Nephron (organoid): Measurements from ENCODE around the gene ACTL7B.
"Not testable (repeated sequence)": the region's sequence is repeated elsewhere in the genome, so short reads cannot be mapped to it uniquely, and the experiment has no call there.

Experiments used
- H3K27ac Mint-ChIP-seq, 3 experiments: 2 replicates each; pipeline ENCODE4 v1.8.0; 2020; ENCODE audit warnings: mixed read lengths in 3 of 3, mild to moderate bottlenecking in 2 of 3, moderate library complexity in 1 of 3
- H3K27me3 Mint-ChIP-seq: 2 replicates; pipeline ENCODE4 v1.8.0; 2021; ENCODE audit warnings: low read depth, mild to moderate bottlenecking, moderate library complexity, mixed read lengths
- H3K36me3 Mint-ChIP-seq: 2 replicates; pipeline ENCODE4 v1.8.0; 2020; ENCODE audit warnings: low read depth, mixed read lengths
- H3K4me1 Mint-ChIP-seq: 2 replicates; pipeline ENCODE4 v1.8.0; 2020; ENCODE audit warnings: mixed read lengths
- H3K4me3 Mint-ChIP-seq, 3 experiments: 2 replicates each; pipeline ENCODE4 v1.8.0; 2020; ENCODE audit warnings: mild to moderate bottlenecking in 3 of 3, mixed read lengths in 3 of 3, moderate library complexity in 2 of 3
- H3K9me3 Mint-ChIP-seq: 2 replicates; pipeline ENCODE4 v1.8.0; 2020; ENCODE audit warnings: mixed read lengths
- TF ChIP-seq, protein P1 (sequence below), 3 experiments: fragments of 200-600 bp; sonication (generic); IDR thresholded peaks; one replicate each; pipeline ENCODE4 v1.5.0; 2021; ENCODE audit warnings: antibody characterized with exemption in 3 of 3; ENCODE audit not compliant: unreplicated experiment in 3 of 3

The ACTL7B gene

DNA sequence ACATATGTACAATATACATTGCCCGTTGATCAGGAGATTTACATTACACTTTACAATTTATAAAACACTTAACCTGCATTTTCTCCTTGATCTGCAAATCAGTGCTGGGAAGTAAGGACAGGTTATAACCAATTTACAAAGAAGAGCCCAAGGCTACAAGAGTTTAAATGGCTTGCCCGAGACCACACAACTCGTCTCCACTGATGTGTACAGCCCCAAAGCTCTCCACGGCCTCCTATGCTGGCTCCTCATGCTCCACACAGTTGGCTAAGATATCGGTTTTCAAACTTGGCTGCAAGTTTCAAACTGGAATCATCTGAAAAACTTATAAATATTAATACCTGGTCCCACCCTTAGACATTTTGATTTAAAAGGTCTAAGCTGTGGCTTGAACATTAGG lies 10.3 kb downstream of the ACTL7B start:
- Mint-ChIP-seq H3K36me3 (no peaks in the 10 kb centered on the region), H3K27ac (peak overlapping the region in 1 of 3 experiments; percentile 19), H3K9me3 (no peaks in the 10 kb centered on the region), H3K27me3 (peaks cover 4% of the 10 kb centered on the region), H3K4me3 (no peak overlapping the region), H3K4me1 (peaks cover 22% of the 10 kb centered on the region)
- TF ChIP-seq, protein P1, sequence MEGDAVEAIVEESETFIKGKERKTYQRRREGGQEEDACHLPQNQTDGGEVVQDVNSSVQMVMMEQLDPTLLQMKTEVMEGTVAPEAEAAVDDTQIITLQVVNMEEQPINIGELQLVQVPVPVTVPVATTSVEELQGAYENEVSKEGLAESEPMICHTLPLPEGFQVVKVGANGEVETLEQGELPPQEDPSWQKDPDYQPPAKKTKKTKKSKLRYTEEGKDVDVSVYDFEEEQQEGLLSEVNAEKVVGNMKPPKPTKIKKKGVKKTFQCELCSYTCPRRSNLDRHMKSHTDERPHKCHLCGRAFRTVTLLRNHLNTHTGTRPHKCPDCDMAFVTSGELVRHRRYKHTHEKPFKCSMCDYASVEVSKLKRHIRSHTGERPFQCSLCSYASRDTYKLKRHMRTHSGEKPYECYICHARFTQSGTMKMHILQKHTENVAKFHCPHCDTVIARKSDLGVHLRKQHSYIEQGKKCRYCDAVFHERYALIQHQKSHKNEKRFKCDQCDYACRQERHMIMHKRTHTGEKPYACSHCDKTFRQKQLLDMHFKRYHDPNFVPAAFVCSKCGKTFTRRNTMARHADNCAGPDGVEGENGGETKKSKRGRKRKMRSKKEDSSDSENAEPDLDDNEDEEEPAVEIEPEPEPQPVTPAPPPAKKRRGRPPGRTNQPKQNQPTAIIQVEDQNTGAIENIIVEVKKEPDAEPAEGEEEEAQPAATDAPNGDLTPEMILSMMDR (IDR thresholded peaks at IDR 0.05; ENCODE audit: unreplicated experiment in 3 of 3), result no peak

DNA sequence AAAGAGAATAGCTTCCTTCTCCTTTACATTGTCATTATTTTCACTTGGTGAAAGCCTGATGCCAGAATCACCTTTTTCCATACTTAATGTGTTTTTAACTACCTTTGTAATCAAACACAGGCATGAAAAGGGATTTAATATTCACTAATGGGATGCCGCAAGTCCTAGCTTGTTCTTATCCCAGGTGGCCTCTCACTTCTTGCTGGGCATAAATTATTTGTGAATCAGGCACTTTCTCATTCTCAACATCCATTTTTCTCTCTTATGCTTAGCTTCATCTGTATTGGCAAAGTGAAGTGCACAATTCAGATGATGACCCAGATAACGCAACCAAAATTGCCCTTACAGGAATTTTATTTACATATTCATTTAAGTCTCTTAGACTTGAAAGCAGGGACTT lies 10.9 kb downstream of the ACTL7B start:
- peaks cover 22% of the 10 kb centered on the region for H3K4me1 Mint-ChIP-seq
- no peaks in the 10 kb centered on the region for H3K9me3 Mint-ChIP-seq
- H3K27ac Mint-ChIP-seq, result peak overlapping the region in 1 of 3 experiments; percentile 19
- no peaks in the 10 kb centered on the region for H3K36me3 Mint-ChIP-seq
- TF ChIP-seq, protein P1 (IDR thresholded peaks at IDR 0.05; ENCODE audit: unreplicated experiment in 3 of 3), result no peak
- no peak overlapping the region for H3K4me3 Mint-ChIP-seq
- peaks cover 4% of the 10 kb centered on the region for H3K27me3 Mint-ChIP-seq

DNA sequence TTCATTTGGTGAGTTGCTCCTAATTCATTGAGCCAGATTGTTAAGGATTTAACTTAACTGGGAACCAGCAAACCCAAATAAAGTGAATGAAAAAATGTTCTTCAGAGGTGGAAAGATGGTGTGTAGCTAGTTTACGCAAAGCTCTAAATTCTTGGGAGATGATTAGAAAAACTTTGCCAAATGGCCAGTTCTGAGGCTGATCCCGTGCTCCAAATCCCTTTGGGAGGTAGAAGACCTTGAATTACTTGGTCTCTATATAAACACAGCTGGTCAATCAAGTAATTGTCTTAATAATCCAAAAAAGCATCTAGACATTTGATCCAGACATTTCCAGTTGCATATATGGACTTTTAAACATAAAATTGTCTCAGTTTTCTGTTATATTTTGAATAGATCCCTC lies 11.4 kb downstream of the ACTL7B start:
- TF ChIP-seq, protein P1 (IDR thresholded peaks at IDR 0.05; ENCODE audit: unreplicated experiment in 3 of 3), result no peak
- no peak overlapping the region for H3K27ac Mint-ChIP-seq
- H3K4me1 Mint-ChIP-seq, result peaks cover 22% of the 10 kb centered on the region
- H3K9me3 Mint-ChIP-seq, result no peaks in the 10 kb centered on the region
- no peak overlapping the region for H3K4me3 Mint-ChIP-seq
- no peaks in the 10 kb centered on the region for H3K36me3 Mint-ChIP-seq
- peaks cover 4% of the 10 kb centered on the region for H3K27me3 Mint-ChIP-seq

DNA sequence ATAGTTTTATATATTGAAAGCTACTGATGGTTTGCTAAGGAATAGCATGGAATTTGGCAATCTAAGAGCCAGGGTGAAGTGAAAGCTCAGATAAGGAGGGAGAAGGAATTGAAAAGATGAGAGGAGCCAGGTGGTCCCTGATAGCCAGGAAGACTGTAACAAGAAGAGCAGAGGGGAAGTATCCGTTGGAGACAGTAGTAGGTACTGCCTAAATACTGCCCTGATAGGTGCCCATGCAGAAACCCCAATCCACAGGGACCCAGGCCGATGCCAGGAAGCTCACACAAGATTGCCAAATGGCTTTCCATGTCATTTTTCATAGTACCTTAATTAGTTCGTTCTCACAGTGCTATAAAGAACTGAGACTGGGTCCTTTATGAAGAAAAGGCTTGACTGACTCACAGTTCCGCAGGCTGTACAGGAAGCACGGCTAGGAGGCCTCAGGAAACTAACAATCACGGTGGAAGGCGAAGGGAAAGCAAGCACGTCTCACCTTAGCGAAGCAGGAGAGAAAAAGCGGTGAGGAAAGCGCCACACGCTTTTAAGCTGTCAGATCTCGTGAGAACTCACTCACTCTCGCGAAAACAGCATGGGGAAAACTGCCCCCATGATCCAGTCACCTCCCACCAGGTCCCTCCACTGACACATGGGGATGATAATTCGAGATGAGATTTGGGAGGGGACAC lies 13.0 kb downstream of the ACTL7B start:
- Mint-ChIP-seq H3K4me1 (peaks cover 22% of the 10 kb centered on the region), H3K9me3 (no peaks in the 10 kb centered on the region), H3K4me3 (no peak overlapping the region), H3K36me3 (no peaks in the 10 kb centered on the region), H3K27me3 (peaks cover 4% of the 10 kb centered on the region), H3K27ac (no peak overlapping the region)
- TF ChIP-seq, protein P1 (IDR thresholded peaks at IDR 0.05; ENCODE audit: unreplicated experiment in 3 of 3), result no peak

DNA sequence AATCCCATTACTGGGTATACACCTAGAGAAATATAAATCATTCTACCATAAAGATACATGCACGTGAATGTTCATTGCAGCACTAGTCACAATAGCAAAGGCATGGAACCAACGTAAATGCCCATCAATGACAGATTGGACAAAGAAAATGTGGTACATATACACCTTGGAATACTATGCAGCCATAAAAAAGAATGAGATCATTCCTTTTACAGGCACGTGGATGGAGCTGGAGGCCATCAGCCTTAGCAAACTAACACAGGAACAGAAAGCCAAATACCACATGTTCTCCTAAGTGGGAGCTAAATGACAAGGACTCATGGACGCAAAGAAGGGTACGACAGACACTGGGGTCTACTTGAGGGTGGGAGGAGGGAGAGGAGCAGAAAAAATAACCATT lies 16.2 kb downstream of the ACTL7B start:
- not testable (repeated sequence) for H3K4me3 Mint-ChIP-seq, H3K27me3 Mint-ChIP-seq, H3K9me3 Mint-ChIP-seq, H3K27ac Mint-ChIP-seq, H3K36me3 Mint-ChIP-seq
- peaks cover 20% of the 10 kb centered on the region for H3K4me1 Mint-ChIP-seq

DNA sequence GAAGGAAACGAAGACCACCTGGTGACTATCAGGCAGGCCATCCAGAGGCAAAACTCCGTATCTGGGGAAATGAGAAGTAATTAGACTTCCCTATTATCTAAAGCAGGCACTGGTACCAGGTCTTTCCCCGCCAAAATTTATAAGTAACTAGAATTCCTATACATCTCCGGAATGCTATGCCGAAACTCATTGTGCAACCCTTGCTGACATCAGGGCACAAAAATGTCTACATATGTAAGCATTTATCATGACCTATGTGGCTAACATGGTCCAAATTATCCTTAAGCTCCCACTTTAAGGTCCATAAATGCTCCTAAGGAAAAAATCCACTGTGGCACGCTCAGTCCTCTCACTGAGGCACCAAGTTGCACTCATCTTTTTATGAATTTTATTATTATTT lies 17.8 kb downstream of the ACTL7B start:
- Mint-ChIP-seq H3K27me3 (no peaks in the 10 kb centered on the region), H3K4me1 (peaks cover 15% of the 10 kb centered on the region)

More for the DNA sequence above, 17.8 kb downstream of the ACTL7B start:
- Mint-ChIP-seq H3K36me3 (no peaks in the 10 kb centered on the region), H3K9me3 (no peaks in the 10 kb centered on the region), H3K27ac (no peak overlapping the region), H3K4me3 (no peak overlapping the region)
- TF ChIP-seq, protein P1 (IDR thresholded peaks at IDR 0.05; ENCODE audit: unreplicated experiment in 3 of 3), result no peak
